HG03097 (cell line): Measurements from ENCODE around the gene LRRC46.

Experiments used
- ATAC-seq: cut with Tn5 transposase; IDR thresholded peaks from one replicate; pipeline ENCODE4 v1.9.1; 2021; ENCODE audit not compliant: unreplicated experiment, low FRiP score

The LRRC46 gene

DNA sequence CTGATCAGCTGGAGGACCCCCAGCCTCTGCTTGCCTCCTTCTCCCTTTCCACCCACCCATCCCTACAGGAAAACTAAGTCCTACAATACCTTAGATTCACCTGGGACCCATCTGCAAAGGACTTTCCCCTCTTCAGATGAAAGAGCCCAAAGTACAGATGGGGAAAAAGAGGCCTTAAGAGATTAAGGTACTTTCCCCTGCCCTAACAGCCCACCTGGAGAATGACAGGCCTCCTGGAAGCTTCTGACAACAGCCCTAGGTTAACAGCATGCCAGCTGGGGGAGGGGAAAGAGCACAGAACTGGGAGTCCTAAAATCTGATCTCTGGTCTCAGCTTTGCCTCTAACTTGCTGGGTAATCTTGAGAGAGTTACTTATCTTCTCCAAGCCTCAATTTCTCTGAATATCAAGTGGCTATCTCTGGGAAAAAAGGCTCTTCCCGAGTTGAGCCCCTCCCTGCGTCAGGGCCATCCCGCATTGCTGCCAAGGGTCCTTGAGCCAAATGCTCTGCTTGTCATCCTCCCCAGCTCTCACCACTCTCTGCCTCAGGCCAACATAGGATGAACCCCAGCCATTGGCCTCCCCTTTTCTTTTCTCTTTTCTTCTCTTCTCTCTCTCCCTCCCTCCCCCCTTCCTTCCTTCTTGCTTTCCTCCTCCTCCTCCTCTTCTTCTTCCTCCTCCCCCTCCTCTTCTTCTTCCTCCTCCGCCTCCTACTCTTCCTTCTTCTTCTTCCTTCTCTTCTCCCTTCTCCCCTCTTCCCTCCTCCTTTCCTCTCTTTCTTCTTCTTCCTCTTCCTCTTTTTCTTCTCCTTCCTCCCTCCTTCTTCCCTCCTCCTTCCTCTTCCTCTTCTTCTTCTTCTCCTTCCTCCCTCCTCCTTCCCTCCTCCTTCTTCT is 42.0 kb downstream of the LRRC46 start:
- no peak for ATAC-seq

DNA sequence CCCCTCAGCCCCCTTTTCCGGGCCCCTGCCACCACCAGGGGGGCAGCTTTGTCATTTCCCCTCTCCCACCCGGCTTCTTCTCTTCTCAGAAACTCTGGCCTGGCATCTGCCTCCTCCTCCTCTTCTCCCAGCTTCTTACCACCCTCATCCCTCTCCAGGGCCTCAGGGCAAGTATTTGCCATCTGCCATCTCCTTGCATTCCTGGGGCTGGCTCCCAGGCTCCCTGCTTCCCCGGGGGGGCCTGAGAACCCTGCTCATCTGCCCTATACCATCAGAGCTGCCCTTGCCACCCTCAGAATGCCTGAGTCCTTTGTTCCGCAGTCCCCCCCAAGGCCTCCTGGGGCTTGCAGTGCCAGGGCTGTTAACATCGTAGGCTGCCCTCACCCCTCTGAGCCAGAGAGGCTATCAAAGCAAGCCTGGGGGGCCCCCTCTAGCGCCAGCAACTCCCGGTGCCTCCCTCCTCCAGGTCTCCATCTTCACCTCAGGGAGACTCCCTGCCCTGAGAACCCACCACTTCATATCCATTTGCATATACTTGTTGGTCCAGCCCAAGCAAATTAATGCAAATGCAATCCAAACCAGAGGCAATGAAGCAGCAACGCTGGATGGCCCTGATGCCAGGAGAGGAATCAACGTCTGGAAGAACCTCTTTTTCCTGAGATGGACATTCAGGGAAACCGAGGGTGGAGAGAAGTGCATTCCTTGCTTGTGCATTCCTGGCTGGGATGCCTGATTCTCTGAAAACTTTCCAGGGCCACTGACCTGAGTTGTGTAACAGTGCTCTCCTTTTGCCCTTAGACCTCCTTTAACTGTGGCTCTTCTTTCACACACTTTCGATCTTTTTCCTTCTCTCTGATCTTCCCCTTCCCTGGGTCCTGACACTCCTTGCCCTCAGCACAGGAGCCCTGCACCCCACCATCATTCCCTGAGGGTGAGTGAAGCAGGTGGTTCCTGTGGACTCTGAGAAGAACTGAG is 43.8 kb downstream of the LRRC46 start:
- no peak for ATAC-seq

DNA sequence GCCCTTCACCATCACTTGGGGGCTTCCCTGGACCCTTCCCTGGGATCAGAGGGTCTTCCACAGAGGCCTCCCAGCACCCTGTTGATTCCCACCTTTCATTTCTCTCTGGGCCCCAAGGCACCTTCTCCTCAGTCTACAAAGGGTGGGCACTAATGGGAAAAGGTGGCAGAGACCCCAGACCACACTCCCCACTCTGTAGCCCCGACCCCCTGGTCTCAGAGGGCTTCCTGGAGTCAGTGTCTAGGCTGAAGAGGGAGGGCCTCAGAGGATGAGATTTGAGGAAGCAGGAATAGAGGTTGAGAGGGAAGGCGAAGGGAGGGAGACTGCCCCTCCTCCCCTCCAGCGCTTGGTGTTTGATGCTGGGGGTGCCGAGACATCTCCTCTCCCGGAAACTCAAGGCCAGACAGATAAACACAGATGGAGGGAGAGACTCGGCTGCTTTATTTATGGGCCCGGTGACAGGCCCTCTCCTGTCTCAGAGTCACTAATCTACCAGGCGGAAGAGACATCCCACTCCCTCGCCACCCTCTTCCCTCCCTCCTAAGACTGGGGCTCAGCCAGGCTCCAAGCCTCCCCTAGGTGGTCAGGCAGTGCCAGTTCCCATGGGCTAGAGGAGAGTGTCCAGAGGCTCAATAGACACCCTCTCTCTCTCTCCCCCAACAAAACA is 46.0 kb downstream of the LRRC46 start:
- ATAC-seq, result no peak

DNA sequence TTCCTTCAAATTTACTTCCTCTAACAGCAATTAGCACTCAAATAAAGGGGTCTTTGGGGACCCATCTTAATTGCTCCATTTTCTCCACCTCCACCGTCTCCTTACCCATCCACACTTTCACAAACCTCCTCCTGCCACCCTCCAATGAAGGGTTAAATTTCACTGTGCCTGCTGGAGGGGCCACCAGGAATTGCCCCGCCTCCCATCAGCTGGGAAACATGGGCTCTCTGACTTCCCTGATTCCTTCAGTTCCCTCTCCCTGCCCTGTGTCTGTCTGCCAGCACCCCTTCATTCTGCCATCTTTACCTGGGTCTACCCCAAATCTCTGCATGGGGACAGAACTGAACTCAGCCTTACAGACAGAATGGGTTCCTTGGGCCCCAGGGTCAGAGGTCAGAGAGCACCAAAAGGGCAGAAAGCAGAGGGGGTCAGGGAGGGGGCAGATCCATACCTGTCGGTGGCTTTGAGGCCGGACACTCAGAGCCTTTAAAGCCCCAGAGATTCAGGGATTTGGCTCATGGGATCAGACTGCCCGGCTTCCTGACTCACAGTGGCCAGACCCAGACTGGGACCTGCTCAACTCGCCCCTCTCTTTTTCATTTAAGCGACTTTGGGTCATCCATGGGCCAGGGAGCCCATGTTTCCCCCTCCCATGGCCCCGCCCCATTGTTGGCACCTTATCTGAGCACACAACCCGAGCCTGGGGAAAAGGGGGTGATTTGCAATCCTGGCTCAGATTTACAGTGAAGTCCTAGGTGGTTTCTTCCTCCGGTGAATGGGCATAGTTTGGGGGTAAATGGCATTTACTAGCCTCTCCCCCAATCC is 46.9 kb downstream of the LRRC46 start:
- ATAC-seq, result no peak

DNA sequence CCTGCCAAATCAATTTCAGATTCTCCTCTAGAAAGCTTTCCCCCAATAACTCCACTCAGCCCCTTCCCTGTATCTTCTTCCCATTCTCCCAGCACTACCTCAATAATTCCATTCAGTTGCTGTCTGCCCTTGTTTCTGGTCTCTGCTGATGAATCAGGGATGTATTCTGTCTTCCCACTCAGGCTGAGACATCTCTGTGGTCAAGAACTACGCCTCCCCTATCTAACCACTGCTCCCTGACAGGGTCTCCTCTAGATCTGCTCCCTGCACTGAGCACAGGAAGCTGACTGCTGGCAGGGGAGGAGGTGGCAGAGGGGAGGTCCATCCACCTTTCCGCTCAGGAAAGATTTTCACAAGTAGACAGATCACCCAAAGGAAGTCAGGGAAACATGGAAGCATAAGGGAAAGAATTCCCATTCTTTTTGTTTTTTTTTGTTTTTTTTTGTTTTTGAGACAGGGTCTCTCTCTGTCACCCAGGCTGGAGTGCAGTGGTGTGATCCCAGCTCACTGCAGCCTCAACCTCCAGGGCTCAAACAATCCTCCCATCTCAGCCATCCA is 47.6 kb downstream of the LRRC46 start:
- no peak for ATAC-seq

DNA sequence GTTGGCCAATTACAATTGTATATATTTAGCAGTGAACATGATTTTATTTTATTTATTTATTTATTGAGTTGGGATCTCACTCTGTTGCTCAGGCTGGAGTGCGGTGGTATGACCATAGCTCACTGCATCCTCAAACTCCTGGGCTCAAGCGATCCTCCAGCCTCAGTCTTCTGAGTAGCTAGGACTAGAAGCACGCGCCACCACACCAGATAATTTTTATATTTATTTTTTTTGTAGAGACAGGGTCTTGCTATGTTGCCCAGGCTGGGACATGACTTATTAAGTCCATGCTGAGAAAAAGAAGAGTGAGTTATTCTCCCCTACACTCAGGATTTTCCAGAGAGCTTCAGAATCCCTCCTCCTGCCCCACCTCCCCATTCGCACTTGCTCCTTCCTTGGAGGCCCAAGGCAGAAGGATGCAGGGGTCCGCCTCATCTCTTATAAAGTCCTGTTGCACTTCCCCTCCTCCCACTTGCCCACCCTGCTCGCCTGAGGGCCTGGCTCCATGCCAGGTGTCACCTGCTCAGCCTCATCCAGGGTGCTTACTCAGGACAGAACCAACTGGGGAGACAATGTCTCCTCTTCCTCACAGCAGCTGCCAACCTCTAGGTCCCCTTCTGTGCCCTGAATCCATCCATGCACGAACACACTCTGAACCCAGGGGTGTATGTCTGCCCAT is 48.4 kb downstream of the LRRC46 start:
- no peak for ATAC-seq

DNA sequence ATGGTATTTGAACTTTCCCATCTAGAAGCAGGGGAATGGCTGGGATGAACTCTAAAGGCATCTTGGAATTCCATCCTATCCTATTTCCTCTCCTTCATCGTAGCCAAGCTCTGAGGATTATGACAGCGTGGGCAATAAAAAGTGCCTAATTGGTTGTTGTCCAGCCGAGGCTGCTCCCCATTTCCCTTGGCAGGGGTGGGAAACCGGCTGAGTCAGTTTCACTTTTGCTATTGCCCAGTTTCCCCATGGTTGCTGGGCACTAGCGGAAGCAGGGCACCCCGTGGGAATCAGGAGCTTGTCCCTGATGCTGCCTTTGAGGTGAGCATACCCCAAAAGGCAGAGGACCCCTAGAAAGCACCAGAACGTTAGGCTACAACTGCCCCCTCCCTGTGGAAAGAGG is 50.8 kb downstream of the LRRC46 start:
- no peak for ATAC-seq

DNA sequence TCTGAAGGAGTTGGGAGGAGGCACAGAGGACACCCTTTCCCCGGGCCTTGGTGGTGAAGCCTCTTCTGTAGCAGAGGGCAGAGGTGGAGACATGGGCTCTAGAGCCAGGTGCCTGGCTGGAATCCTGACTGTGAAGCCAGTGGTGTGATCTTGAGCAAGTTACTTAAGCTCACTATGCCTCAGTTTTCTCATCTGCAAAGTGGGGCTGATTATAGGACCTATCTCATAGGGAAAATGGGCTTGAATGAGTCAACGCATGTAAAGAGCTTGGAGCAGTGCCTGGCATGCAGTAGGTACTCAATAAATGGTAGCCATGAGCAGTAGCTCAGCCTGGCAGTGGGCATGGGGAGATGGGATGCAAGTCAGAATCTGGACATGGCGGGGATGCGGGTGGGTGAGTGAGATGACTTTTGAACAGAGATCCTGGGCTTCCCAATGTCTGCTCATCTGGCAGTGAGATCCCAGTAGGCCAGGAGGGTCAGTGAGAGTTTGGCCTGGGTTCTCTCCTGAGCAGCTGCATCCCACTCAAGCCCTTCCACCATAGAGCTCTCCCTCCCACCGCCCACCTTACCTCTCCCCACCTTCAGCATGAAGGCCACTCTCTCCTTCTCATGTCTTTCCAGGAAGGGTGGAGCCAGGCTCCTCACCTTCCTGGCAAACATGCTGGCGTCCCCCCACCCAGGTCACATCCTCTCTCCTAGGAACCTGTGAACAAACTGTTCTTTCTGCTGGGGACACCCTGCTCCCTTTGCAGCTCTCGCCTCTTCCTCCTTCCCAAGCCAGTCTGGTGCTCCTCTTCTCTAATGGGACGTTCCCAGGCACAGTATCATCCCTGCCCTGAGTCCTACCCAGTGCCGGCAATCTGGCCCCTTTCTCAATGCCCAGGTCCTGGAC is 51.5 kb downstream of the LRRC46 start:
- ATAC-seq, result no peak

DNA sequence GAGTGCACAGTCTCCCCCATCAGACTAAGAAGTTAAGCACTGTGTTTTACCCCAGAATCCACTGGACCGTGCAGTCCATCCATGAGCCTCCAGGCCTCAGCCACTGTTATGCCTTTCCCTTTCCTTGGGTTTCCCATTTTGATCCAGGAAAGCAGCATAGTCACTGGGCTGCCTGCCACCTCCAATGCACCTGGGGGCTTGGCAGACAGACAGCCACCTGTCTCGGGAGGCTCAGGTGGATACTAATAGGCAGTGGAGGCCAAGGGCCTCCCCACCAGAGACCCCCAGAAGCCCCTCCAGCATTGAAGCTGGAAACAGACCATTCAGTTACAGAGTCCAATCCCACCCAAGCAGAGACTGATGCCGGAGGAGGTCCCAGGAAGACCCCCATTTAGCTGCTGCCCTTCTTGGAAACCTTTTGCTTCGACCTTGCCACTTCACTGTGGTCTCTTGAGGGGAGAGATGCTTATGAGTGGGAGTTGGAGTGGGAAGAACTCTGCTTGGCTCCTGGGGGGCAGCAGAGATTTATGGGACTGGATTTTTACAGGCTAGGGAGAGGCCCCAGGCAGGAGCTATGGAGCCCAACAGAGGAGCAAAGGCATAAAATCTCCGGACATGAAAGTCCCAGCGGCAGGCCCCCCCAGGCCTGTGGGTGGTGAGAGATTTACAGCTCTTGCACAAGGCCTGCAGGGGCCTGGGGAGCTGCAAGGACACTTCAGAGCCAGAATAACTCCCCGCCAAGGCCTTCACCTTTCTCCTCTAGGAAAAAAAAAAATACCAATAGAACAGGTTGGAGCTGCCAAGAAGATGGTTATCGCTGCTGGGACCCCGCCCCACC is 52.3 kb downstream of the LRRC46 start:
- ATAC-seq, result no peak

DNA sequence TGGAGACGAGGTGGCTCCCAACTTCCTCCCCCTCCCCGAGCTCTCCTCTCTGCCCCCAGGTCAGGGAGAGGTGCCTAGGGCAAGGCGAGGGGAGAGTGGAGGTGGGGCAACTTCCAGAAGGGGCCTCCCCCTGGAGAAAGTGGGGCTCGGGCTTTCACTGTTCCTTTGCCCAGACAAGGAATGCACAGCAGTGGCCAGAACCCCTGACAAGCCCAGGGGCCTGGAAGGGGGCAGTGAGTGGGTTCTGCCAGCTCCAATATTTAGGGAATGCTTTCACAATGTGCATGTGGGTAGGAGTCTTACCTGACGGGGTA is 52.9 kb downstream of the LRRC46 start:
- no peak for ATAC-seq

DNA sequence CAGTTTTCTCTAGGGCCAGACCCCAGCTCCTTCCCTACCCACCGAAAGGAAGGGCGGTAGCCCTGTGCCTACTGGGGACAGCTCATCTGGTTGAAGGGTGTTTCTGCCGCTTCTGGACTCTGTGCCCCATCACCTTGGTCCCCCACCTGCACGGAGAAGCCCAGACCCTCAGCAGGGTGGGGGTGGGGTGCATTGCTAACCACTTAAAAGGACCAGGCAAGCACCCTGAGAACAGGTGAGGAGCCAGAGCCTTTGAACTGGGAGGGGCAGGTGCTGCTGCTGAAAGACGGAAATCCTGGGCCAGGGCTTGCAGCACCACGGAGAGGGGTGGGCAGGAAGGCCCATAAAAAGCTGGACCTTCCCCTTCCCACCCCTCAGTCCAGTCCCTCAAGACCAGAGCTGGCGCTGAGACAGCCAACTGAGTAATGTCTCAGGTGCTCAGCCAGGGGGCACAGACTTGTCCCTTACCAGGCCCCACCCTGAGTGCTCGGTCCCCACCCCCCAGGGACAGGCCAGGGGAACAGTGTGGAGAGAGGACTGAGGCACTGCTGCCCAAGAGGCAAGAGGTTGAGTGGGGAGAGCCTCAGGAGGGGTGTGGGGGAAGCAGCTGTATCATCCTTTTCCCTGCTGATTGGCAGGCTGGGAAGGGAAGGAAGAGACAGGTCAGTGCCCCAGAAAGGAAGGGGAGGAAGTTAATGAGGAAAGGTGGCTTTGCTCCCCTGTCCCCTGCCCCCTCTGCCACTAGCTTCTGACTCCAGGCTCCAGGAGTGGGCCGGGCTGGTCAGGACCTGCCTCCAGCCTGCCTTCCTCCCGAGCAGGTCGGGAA is 53.6 kb downstream of the LRRC46 start:
- ATAC-seq, result no peak
